Endothelial cell of umbilical vein (primary cell): ENCODE measurements around the gene BCAR3.
"Not testable (repeated sequence)": the region's sequence is repeated elsewhere in the genome, so short reads cannot be mapped to it uniquely, and the experiment has no call there.

Experiments used
- CTCF ChIP-seq, 2 donors: IDR thresholded peaks; 1 replicate in 1 of 2; 2 replicates in 1 of 2; pipeline ENCODE4 v1.5.1; 2011; ENCODE audit warnings: low read length in 2 of 2, mild to moderate bottlenecking in 2 of 2, moderate library complexity in 2 of 2, control low read depth in 1 of 2, inconsistent platforms in 1 of 2, low read depth in 1 of 2; ENCODE audit not compliant: insufficient read depth in 1 of 2; ENCODE audit errors: extremely low read depth in 1 of 2
- EZH2 ChIP-seq: IDR thresholded peaks from 2 replicates; pipeline ENCODE4 v1.6.1; 2012; ENCODE audit warnings: borderline replicate concordance, low read depth, mild to moderate bottlenecking, moderate library complexity, low read length, inconsistent platforms; ENCODE audit not compliant: severe bottlenecking
- FOS ChIP-seq: IDR thresholded peaks from 2 replicates; pipeline ENCODE4 v1.6.1; 2011; ENCODE audit warnings: mild to moderate bottlenecking, low read length, moderate library complexity, borderline replicate concordance; ENCODE audit not compliant: insufficient read depth
- JUN ChIP-seq: IDR thresholded peaks from 2 replicates; pipeline ENCODE4 v1.6.1; 2011; ENCODE audit warnings: borderline replicate concordance, low read depth; ENCODE audit not compliant: insufficient read length, insufficient read depth
- POLR2A ChIP-seq: IDR thresholded peaks from 2 replicates; pipeline ENCODE4 v1.6.1; 2012; ENCODE audit warnings: low read depth, mild to moderate bottlenecking, control low read depth, low read length
- POLR2AphosphoS5 ChIP-seq: IDR thresholded peaks from 2 replicates; pipeline ENCODE4 v1.6.1; 2012; ENCODE audit warnings: low read depth, mild to moderate bottlenecking, control low read depth, low read length, moderate library complexity; ENCODE audit not compliant: insufficient read depth

GRCh38 chr1:93674071-93674470 lies 7.6 kb downstream of the BCAR3 start:
- not testable (repeated sequence) for TF ChIP-seq CTCF (IDR thresholded peaks at IDR 0.05; ENCODE audit: extremely low read depth in 1 of 2, insufficient read depth in 1 of 2, low read depth in 1 of 2, low read length in 2 of 2); POLR2AphosphoS5; EZH2; POLR2A; FOS; JUN
